Cardiac fibroblast (primary cell): ENCODE results near the gene FZD4.
"Not testable (repeated sequence)": the region's sequence is repeated elsewhere in the genome, so short reads cannot be mapped to it uniquely, and the experiment has no call there.

ENCODE experiments used
- DNase-seq, 2 donors: peaks; one replicate each; pipeline versions ENCODE4 v3.0.0 to v3.0.0-alpha.2; 2010; ENCODE audit warnings: low read depth in 2 of 2
- H3K4me3 ChIP-seq, 2 donors: replicated peaks in 1 of 2; 1 replicate in 1 of 2; 2 replicates in 1 of 2; pipeline ENCODE4 v1.5.1; 2011; ENCODE audit warnings: low read depth in 2 of 2, low read length in 2 of 2, mild to moderate bottlenecking in 2 of 2, moderate library complexity in 1 of 2
- TF ChIP-seq, protein P1 (sequence below): IDR thresholded peaks from one replicate; pipeline ENCODE4 v1.5.1; 2011; ENCODE audit warnings: low read depth, mild to moderate bottlenecking, low read length, inconsistent platforms

Gene FZD4

DNA sequence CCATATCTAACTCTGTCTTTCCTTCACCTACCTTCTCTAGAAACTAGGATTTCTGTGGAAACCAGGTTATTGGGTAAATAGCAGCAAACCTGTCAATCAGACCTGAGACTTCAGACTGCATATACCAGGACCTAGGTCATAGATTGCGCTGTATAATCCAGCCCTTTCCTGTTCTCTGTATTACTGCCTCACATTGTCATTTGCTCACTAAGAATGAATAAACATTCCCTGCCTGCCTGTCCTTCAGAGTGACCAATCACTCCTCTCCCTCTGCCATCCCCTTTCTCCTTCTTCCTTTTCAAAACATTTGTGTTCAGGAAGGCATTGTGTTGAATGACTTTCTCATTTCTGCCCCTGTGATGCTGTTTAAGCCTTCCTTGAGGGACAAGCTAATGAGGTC is 14.1 kb upstream of the FZD4 start:
- DNase-seq: peak in 1 of 2 donors; percentile 19

DNA sequence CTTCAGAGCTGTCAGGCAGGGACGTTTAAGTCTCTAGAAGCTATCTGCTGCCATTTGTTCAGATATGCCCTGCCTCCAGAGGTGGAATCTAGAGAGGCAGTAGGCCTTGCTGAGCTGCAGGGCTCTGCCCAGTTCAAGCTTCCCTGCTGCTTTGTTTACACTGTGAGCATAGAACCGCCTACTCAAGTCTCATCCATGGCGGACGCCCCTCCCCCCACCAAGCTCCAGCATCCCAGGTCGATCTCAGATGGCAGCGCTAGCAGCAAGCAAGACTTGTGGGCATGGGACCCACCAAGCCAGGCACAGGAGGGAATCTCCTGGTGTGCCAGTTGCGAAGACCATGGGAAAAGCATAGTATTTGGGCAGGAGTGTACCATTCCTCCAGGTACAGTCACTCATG is 12.4 kb upstream of the FZD4 start:
- DNase-seq, H3K4me3 ChIP-seq: not testable (repeated sequence)

More for the DNA sequence above, 14.1 kb upstream of the FZD4 start:
- no peak overlapping the region for H3K4me3 ChIP-seq
- TF ChIP-seq, protein P1, sequence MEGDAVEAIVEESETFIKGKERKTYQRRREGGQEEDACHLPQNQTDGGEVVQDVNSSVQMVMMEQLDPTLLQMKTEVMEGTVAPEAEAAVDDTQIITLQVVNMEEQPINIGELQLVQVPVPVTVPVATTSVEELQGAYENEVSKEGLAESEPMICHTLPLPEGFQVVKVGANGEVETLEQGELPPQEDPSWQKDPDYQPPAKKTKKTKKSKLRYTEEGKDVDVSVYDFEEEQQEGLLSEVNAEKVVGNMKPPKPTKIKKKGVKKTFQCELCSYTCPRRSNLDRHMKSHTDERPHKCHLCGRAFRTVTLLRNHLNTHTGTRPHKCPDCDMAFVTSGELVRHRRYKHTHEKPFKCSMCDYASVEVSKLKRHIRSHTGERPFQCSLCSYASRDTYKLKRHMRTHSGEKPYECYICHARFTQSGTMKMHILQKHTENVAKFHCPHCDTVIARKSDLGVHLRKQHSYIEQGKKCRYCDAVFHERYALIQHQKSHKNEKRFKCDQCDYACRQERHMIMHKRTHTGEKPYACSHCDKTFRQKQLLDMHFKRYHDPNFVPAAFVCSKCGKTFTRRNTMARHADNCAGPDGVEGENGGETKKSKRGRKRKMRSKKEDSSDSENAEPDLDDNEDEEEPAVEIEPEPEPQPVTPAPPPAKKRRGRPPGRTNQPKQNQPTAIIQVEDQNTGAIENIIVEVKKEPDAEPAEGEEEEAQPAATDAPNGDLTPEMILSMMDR: no peak

DNA sequence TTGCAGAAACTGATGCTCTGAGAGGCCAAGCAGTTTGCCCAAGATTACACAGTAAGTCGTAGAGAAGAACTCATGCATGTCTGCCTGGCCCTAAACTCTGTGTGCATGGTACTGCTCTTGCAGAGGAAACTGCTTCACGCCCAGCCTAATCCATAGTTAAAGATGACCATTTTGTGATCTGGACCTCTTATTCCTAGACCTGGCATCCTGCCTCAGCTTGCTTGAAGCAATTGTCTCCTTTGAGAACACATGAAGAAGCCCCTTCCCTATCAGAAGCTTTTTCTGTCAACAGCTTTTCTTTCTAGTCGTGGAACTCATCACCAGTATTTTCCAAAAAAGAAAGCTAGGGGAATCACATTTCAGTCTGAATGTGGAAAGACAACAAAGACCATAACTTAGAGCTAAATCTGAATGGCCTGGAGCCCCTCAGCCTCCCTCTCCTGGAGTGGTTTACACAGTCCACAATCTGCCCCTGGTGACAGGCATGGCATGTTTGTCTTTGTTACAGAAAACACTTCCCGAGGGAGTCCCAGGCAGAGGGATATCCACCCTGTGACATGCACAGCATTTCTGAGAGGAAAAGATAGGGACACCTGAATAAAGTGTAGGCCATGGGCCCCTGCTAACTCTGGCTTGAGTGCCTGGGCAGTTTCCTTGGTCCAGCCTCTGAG is 2.9 kb upstream of the FZD4 start:
- DNase-seq: no peak
- TF ChIP-seq, protein P1: no peak
- no peak overlapping the region for H3K4me3 ChIP-seq

DNA sequence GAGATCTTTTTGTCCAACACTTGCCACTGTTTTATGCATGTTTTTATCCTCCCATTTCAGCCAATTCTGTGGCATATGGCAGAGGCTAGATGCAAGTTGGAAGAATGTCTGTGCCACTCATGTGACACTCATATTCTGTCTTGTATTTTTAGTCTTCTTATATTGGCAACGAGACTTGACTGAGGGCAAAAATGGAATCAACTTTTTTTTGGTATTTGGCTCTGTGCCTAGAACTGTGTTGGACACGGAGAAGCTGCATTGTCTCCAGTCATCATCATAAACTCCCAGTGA is 1.7 kb upstream of the FZD4 start:
- no peak overlapping the region for H3K4me3 ChIP-seq
- TF ChIP-seq, protein P1: no peak
- DNase-seq: no peak

DNA sequence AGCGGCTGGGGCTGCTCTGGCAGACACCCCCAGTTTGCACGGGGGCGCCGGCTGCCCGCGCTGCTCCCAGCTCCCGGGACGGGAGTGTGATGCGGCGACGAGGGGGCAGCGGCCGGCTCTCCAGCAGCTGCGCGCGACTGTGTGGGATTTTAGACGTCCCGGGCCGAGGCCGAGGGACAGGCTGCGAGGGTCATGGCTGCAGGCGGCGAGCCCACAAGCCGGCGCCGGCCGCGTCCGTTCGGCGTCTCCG is 159 bp downstream of the FZD4 start:
- DNase-seq: no peak
- TF ChIP-seq, protein P1: no peak
- peak overlapping the region; percentile 74 to 78 for H3K4me3 ChIP-seq

DNA sequence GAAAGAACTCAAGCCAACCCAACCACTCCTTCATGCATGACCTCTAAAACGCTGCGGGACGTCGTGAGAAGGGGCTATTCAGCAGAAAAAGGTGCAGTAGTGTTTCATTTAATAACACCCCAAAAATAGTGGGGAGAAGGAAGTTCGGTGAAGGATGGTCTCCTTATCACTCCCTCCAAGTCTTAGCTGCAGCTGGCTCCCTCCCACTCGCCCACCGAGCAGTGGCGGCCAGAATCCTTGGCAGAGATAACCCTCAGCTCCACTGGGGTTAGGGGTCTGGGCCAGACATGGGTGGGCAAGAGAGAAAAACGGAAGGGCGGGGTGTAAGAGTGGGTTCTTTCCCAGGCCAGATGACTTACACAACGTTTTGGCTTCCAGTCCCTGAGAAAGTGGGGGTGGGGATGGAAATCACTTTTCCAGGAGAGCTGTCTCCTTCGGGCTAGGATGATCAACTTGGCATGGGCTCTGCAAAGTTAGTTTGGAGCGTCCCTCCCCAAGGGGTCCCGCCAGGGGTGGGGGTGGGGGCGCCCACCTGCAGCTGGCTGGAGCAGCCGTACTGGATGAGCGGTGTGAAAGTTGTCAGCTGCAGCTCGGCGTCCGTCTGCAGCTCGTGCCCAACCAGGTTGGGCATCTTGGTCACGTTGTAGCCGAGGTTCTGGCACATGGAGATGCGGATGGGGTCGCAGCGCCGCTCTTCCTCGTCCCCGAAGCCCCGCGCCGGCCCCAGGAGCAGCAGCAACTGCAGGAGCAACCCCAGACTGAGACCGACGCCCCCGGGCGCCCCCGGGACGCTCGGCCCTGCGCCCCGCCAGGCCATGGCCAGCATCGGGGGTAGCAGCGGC is 705 bp downstream of the FZD4 start:
- TF ChIP-seq, protein P1: no peak
- H3K4me3 ChIP-seq: peak overlapping the region; percentile 74 to 78
- no peak for DNase-seq

DNA sequence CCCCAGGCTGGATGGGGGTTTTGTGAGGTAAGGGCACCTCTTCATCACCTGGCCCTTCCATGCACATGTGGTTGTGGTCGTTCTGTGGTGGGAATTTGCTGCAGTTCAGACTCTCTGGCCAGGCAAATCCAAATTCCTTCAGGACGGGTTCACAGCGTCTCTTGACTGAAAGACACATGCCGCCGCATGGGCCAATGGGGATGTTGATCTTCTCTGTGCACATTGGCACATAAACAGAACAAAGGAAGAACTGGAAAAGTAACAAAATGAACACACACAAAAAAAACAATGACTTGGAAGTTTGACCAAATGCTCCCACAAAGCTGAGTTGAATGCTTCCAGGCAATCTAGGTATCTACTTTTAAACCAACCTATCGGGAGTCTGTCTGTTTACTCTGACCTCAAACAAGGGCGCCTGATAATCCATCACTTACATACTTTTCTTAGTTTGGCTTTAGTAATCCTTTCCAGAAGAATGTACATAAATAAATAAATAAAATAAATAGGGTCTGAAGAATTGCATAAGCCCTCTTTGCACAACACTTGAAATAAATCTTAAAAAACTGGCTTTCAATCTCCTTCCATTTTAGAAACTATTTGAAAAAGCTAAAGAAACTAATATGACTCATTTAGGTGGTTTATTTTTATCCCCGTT is 2.8 kb downstream of the FZD4 start:
- H3K4me3 ChIP-seq: peak overlapping the region in 1 of 2 donors; percentile 5
- TF ChIP-seq, protein P1: no peak
- peak in 1 of 2 donors; percentile 59 for DNase-seq
